Stimulated activated memory B cell treated with anti-CD40 and anti-IgM and Interleukin-4, amounts not matched to agents 10 μg/mL and 1 μg/mL and 100 μg/mL, for 72 hours (primary cell): Measurements from ENCODE around the gene CNOT8.
"Not testable (repeated sequence)": the region's sequence is repeated elsewhere in the genome, so short reads cannot be mapped to it uniquely, and the experiment has no call there.

Source experiments
- ATAC-seq: fragments of 150-1000 bp; cut with Tn5 transposase; 2 replicates; pipeline ENCODE4 v1.10.0; 2021
- H3K27ac Mint-ChIP-seq: one replicate; pipeline ENCODE4 v1.8.0; 2022; ENCODE audit warnings: mild to moderate bottlenecking, mixed read lengths
- H3K27me3 Mint-ChIP-seq: one replicate; pipeline ENCODE4 v1.8.0; 2022; ENCODE audit warnings: mixed read lengths
- H3K36me3 Mint-ChIP-seq: one replicate; pipeline ENCODE4 v1.8.0; 2022; ENCODE audit warnings: mixed read lengths
- H3K4me1 Mint-ChIP-seq: one replicate; pipeline ENCODE4 v1.8.0; 2022; ENCODE audit warnings: mixed read lengths
- H3K4me3 Mint-ChIP-seq: one replicate; pipeline ENCODE4 v1.8.0; 2022; ENCODE audit warnings: mild to moderate bottlenecking, moderate library complexity, mixed read lengths
- H3K9me3 Mint-ChIP-seq: one replicate; pipeline ENCODE4 v1.8.0; 2022; ENCODE audit warnings: mixed read lengths

Gene CNOT8

DNA sequence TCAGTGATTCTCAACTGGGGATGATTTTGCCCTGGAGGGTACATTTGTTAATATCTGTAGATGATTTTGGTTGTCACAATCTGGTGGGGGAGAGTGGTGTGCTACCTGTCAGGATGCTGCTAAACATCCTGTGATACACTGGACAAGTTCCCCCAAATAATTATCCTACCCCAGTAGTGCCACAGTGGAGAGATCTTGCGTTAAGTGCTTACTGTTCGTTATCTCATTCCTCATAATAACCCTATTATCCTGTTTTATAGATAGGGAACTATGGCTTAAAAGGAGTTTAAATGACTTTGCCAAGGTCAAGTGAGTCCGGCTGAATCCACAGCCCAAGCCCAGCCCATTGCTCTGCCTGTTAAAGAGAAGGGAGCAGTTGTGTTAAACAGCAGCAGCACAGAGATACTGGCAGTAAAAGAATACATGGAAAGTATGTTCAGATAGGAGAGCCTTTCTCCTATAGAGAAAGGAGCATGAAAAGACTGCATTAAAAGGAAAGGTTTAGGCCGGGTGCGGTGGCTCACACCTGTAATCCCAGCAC, 15.4 kb downstream of the CNOT8 start:
- H3K9me3 Mint-ChIP-seq: peaks cover 3% of the 10 kb centered on the region
- ATAC-seq: no peak
- no peaks in the 10 kb centered on the region for H3K27me3 Mint-ChIP-seq
- H3K36me3 Mint-ChIP-seq: peaks cover 67% of the 10 kb centered on the region
- no peak overlapping the region for H3K27ac Mint-ChIP-seq
- H3K4me3 Mint-ChIP-seq: no peak overlapping the region
- H3K4me1 Mint-ChIP-seq: no peaks in the 10 kb centered on the region

- Mint-ChIP-seq H3K4me1 (no peaks in the 10 kb centered on the region), H3K4me3 (no peak overlapping the region), H3K27me3 (no peaks in the 10 kb centered on the region), H3K27ac (no peak overlapping the region), H3K9me3 (peaks cover 19% of the 10 kb centered on the region), H3K36me3 (peaks cover 93% of the 10 kb centered on the region)
- ATAC-seq: no peak
Measured at GRCh38 chr5:154878642-154879335, 20.4 kb downstream of the CNOT8 start.

GRCh38 chr5:154881986-154882385, 23.6 kb downstream of the CNOT8 start:
- ATAC-seq: no peak
- peaks cover 33% of the 10 kb centered on the region for H3K9me3 Mint-ChIP-seq
- peaks cover 97% of the 10 kb centered on the region for H3K36me3 Mint-ChIP-seq
- H3K27ac Mint-ChIP-seq: no peak overlapping the region
- H3K4me3 Mint-ChIP-seq: no peak overlapping the region
- H3K27me3 Mint-ChIP-seq: no peaks in the 10 kb centered on the region
- H3K4me1 Mint-ChIP-seq: no peaks in the 10 kb centered on the region

DNA sequence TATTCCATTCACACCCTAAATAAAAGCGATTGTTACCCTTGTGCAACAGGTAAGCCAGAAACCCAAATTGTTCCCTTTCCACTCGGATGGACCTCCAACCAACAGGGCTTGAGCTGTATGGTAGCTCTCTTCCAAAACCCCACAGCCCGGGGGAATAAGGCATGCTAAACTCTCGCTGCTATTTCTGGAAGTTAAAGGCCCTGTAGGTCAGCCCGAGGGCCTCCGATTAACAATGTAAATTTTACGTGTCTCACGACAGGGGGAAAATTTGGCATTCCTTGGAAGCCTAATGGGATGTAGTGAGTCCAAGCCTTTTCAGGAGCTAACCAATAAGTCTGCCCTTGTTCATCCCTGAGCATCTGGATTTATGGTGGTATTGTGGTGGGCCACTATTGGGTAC, 26.0 kb downstream of the CNOT8 start:
- peaks cover 98% of the 10 kb centered on the region for H3K36me3 Mint-ChIP-seq
- ATAC-seq: no peak
- H3K9me3 Mint-ChIP-seq: peaks cover 30% of the 10 kb centered on the region
- H3K4me1 Mint-ChIP-seq: no peaks in the 10 kb centered on the region
- H3K4me3 Mint-ChIP-seq: no peak overlapping the region
- no peaks in the 10 kb centered on the region for H3K27me3 Mint-ChIP-seq
- H3K27ac Mint-ChIP-seq: no peak overlapping the region

DNA sequence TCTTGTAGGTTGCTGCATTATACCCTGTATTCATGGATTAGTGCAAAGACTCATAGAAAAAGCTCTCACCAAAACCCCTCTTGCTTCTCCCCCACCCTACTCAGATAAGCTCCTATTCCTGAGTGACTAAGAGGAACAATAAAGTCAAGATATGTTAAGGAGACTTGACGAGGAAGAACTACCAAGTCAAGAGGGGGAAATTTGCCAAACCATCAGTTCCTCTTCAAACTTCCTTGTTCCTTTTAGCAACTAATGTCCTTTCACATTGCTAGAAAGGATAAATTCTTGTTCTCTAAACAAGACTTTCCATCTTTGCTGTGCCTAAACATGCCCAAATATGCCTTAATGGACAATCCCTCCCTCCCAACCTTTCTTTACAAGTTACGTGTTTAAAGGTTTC, 27.0 kb downstream of the CNOT8 start:
- Mint-ChIP-seq H3K4me1 (no peaks in the 10 kb centered on the region), H3K36me3 (peaks cover 95% of the 10 kb centered on the region), H3K9me3 (peaks cover 27% of the 10 kb centered on the region), H3K27ac (no peak overlapping the region), H3K27me3 (no peaks in the 10 kb centered on the region), H3K4me3 (no peak overlapping the region)
- ATAC-seq: no peak

- peaks cover 83% of the 10 kb centered on the region for H3K36me3 Mint-ChIP-seq
- no peak for ATAC-seq
- H3K27ac Mint-ChIP-seq: no peak overlapping the region
- no peak overlapping the region for H3K4me3 Mint-ChIP-seq
- peaks cover 2% of the 10 kb centered on the region for H3K9me3 Mint-ChIP-seq
- no peaks in the 10 kb centered on the region for H3K4me1 Mint-ChIP-seq
- H3K27me3 Mint-ChIP-seq: no peaks in the 10 kb centered on the region
Measured at GRCh38 chr5:154892369-154892771, 33.9 kb downstream of the CNOT8 start.

DNA sequence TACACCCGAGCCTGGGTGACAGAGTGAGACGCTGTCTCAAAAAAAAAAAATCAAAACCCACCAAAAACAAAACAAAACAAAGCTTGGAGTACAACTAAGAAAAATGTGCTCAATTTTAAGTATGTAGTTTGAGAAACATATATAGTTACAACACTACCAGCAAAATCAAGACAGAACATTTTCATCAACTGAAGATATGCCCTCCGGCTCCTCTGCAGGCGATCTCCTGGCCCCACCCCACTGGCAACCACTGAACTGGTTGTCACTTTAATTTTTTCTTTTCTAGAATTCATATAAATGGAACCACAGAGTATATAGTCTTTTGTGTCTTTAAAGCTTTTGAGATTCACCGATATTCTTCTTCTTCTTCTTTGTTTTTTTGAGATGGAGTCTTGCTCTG, 35.0 kb downstream of the CNOT8 start:
- H3K27me3 Mint-ChIP-seq: no peaks in the 10 kb centered on the region
- peaks cover 80% of the 10 kb centered on the region for H3K36me3 Mint-ChIP-seq
- no peak for ATAC-seq
- H3K9me3 Mint-ChIP-seq: no peaks in the 10 kb centered on the region
- no peak overlapping the region for H3K27ac Mint-ChIP-seq
- no peak overlapping the region for H3K4me3 Mint-ChIP-seq
- H3K4me1 Mint-ChIP-seq: no peaks in the 10 kb centered on the region

DNA sequence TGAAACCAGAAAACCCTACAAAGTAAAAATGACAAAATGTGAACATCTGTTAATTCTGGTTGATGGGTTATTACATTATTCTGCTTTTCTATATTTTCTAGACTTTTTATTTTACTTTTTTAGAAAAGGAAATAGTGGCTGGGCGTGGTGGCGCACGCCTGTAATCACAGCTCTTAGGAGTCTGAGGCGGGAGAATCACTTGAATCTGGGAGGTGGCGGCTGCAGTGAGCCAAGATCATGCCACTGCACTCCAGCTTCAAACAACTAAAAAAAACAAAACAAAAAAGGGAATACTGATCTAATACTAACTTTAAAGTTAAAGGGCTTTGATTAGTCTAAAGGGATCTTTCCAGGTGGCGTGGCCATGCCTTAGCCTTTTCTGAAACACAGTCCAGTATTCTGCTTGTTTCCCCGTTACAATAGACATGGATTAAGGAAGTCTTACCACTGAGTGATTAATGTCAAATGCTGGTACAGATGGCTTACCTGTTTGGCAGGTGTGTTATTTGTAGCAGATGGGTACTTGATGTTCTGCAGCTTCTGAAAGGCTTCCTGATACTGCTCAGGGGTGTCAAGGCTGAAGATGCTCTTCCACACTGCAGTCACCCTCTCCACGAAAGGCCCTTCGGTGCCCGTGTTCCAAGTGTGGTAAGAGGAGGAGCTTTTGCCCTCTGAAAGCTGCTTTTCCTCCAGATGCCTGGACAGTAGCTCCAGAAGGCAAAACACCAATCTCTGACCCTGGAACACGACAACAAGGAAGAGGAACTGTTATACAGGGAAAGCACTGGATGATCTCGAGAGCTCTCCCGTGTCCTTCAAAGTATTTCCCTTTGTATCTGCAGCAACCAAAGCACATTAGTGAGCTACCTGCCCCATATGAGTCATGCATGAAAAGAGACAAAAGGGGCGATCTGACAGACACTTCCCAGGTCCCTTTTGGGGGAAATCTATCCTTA, 37.5 kb downstream of the CNOT8 start:
- H3K4me1 Mint-ChIP-seq: no peaks in the 10 kb centered on the region
- no peak for ATAC-seq
- no peak overlapping the region for H3K27ac Mint-ChIP-seq
- peaks cover 74% of the 10 kb centered on the region for H3K36me3 Mint-ChIP-seq
- no peaks in the 10 kb centered on the region for H3K9me3 Mint-ChIP-seq
- H3K27me3 Mint-ChIP-seq: no peaks in the 10 kb centered on the region
- no peak overlapping the region for H3K4me3 Mint-ChIP-seq

- peaks cover 66% of the 10 kb centered on the region for H3K36me3 Mint-ChIP-seq
- H3K27ac Mint-ChIP-seq: no peak overlapping the region
- no peak for ATAC-seq
Measured at GRCh38 chr5:154896562-154897165, 38.2 kb downstream of the CNOT8 start.

DNA sequence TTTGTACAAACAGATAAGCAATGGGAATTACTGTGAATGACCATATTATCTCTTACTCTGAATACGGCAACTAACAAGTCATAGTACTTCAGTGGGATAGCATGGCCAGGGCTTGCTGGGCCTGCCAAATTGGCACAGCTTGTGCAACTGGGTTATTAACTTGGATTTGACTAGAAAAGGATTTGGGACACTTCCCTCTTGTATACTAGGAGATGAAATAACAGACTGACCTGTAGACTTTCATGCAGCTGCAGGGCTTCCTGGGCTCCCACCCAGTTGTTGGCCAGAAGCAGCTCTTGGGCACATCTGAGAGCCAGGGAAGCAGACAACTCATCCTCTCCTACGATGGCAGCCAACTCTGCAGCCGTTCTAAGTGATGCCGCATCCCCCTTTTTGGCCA, 39.8 kb downstream of the CNOT8 start:
- no peaks in the 10 kb centered on the region for H3K4me1 Mint-ChIP-seq
- no peak for ATAC-seq
- no peaks in the 10 kb centered on the region for H3K27me3 Mint-ChIP-seq
- peaks cover 63% of the 10 kb centered on the region for H3K36me3 Mint-ChIP-seq
- H3K9me3 Mint-ChIP-seq: no peaks in the 10 kb centered on the region
- H3K27ac Mint-ChIP-seq: no peak overlapping the region
- H3K4me3 Mint-ChIP-seq: no peak overlapping the region

More at GRCh38 chr5:154896562-154897165, 38.2 kb downstream of the CNOT8 start:
- no peak overlapping the region for H3K4me3 Mint-ChIP-seq
- H3K9me3 Mint-ChIP-seq: no peaks in the 10 kb centered on the region
- no peaks in the 10 kb centered on the region for H3K4me1 Mint-ChIP-seq
- H3K27me3 Mint-ChIP-seq: no peaks in the 10 kb centered on the region

GRCh38 chr5:154899151-154899816, 40.9 kb downstream of the CNOT8 start:
- Mint-ChIP-seq H3K27ac (no peak overlapping the region), H3K36me3 (peaks cover 64% of the 10 kb centered on the region), H3K9me3 (no peaks in the 10 kb centered on the region), H3K27me3 (no peaks in the 10 kb centered on the region), H3K4me3 (no peak overlapping the region), H3K4me1 (no peaks in the 10 kb centered on the region)
- ATAC-seq: no peak

DNA sequence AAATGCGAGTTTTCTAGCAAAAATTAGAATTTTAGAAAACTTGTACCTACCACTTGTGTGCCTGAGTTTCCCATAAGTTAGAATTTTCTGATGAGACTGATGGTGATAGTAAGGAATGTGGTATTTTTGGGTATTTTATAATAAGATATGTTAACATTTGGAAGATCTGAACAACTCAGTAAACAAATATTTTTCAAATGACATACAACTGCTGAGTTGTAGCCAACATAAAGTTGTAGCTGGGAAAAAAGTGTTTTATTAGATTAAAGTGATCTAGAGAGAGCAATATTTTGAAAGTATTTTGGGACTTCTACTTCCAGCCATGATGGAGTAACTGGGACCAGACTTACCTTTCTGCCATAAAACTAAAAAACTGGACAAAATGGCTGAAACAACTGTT, 41.6 kb downstream of the CNOT8 start:
- Mint-ChIP-seq H3K4me3 (no peak overlapping the region), H3K4me1 (no peaks in the 10 kb centered on the region), H3K36me3 (peaks cover 67% of the 10 kb centered on the region), H3K27me3 (no peaks in the 10 kb centered on the region), H3K9me3 (no peaks in the 10 kb centered on the region), H3K27ac (no peak overlapping the region)
- ATAC-seq: no peak

DNA sequence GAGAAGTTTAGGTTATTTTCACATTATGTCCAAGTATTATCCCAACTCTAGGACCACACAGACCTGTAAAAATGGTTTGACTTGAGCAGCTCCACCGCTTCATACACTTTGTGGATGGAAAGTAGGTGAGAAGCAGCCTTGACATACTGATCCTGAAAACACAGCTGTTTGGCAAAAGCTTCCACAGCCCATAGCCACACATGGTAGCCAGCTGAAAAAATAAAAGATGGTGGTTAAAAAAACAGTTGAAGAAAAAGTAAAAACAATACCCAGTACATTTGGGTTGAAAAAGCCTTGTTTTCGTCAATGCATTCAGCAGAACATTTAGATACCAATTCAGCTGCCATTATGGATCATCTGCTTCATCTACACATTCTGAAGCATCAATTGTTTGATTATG, 42.8 kb downstream of the CNOT8 start:
- ATAC-seq: no peak
- Mint-ChIP-seq H3K9me3 (no peaks in the 10 kb centered on the region), H3K27me3 (no peaks in the 10 kb centered on the region), H3K27ac (no peak overlapping the region), H3K4me3 (no peak overlapping the region), H3K36me3 (peaks cover 66% of the 10 kb centered on the region), H3K4me1 (no peaks in the 10 kb centered on the region)

DNA sequence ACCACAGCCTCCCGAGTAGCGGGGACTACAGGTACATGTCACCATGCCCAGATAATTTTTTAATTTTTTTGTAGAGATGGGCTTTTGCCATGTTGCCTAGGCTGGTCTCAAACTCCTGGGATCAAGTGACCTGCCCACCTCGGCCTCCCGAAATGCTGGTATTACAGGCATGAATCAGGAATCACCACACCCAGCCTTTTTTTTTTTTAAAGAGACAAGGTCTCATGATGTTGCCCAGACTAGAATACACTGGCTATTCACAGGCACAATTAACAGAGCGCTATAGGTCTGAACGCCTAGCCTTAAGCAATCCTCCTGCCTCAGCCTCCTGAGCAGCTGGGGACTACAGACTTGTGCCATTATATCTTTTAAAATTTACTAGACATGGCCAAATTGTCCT, 43.5 kb downstream of the CNOT8 start:
- no peak overlapping the region for H3K4me3 Mint-ChIP-seq
- peaks cover 69% of the 10 kb centered on the region for H3K36me3 Mint-ChIP-seq
- H3K27ac Mint-ChIP-seq: no peak overlapping the region
- no peak for ATAC-seq
- H3K9me3 Mint-ChIP-seq: no peaks in the 10 kb centered on the region
- H3K4me1 Mint-ChIP-seq: no peaks in the 10 kb centered on the region
- no peaks in the 10 kb centered on the region for H3K27me3 Mint-ChIP-seq

GRCh38 chr5:154905601-154906000, 47.2 kb downstream of the CNOT8 start:
- H3K4me1 Mint-ChIP-seq, H3K9me3 Mint-ChIP-seq, ATAC-seq, H3K27me3 Mint-ChIP-seq, H3K4me3 Mint-ChIP-seq, H3K27ac Mint-ChIP-seq: not testable (repeated sequence)
- H3K36me3 Mint-ChIP-seq: peaks cover 73% of the 10 kb centered on the region
